GM12865 (cell line): ENCODE data around the gene CUL2.

Experiments
- DNase-seq: peaks from one replicate; pipeline ENCODE4 v3.0.0; 2010; ENCODE audit warnings: low read depth
- H3K4me3 ChIP-seq: 2 replicates; pipeline ENCODE4 v1.5.1; 2011; ENCODE audit warnings: mild to moderate bottlenecking, low read depth, low read length, control low read depth
- CTCF ChIP-seq: IDR thresholded peaks from 2 replicates; pipeline ENCODE4 v1.5.1; 2011; ENCODE audit warnings: low read length, control low read depth, low read depth, inconsistent platforms; ENCODE audit not compliant: insufficient read depth; ENCODE audit errors: missing control alignments

Gene CUL2

GRCh38 chr10:34966040-34966439 lies 124.1 kb downstream of the CUL2 start:
- DNase-seq = no peak
- H3K4me3 ChIP-seq = no peak overlapping the region
- TF ChIP-seq CTCF = no peak

DNA sequence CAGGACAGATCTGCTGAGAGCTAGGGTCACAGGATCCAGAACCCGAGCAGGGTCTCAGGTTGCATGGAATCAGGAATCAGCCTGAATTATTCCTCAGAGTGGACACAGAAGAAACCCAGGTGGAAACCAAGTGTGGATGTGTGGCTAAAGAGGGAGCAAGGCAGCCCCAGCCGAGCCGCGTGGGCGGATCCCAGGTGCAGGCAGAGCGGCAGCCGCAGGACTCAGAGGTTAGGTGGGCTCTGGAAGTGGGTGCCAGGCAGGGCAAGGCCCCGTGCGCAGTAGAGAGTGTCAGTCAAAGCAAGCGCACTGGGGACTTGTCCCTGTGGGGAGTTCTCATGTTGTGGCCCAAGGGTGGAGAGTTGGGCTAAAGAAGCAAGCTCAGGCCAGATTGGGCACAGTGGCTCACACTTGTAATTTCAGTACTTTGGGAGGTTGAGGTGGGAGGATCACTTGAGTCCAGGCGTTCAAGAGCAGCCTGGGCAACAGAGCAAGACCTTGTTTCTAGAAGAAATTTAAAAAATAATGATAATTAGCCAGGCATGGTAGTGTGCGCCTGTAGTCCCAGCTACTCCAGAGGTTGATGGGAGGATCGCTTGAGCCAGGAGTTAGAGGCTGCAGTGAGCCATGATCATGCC lies 125.9 kb downstream of the CUL2 start:
- no peak for TF ChIP-seq CTCF
- no peak for DNase-seq
- H3K4me3 ChIP-seq = no peak overlapping the region

DNA sequence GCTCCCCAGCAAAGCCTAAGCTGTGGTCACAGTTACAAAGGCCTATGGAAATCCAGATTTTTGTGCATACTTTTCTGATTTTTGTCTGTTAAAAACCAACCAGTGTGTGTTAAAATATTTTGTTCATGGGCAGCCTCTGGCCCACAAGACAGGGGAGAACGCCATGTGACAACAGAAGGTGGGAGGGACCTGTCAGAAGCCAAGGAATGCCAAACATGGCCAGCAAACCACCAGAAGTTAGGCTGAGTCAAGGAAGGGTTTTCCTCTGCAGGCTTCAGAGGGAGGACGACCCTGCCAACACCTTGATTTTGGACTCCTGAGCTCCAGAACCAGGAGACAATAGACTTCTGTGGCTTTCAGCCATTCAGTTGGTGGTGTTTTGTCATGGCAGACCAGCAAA lies 127.3 kb downstream of the CUL2 start:
- DNase-seq = no peak
- no peak for TF ChIP-seq CTCF
- no peak overlapping the region for H3K4me3 ChIP-seq

DNA sequence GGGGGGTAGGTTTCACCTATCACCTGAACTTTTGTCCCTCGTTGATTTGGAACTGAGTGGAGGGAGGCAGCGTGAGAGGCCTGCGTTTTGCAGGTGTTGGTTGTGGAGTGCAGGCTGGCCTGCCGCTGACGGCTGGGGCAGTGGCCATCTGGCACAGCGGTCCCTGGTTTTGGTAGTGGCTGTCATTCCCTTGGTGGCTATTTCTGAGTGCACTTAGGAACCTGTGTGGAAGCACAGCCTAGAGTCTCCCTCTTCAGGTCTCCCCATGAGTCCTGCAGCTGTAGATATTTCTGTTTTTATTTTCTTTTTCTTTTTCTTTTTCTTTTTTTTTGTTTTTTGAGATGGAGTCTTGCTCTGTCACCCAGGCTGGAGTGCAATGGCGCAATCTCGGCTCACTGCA lies 129.2 kb downstream of the CUL2 start:
- no peak for TF ChIP-seq CTCF
- no peak for DNase-seq
- no peak overlapping the region for H3K4me3 ChIP-seq

DNA sequence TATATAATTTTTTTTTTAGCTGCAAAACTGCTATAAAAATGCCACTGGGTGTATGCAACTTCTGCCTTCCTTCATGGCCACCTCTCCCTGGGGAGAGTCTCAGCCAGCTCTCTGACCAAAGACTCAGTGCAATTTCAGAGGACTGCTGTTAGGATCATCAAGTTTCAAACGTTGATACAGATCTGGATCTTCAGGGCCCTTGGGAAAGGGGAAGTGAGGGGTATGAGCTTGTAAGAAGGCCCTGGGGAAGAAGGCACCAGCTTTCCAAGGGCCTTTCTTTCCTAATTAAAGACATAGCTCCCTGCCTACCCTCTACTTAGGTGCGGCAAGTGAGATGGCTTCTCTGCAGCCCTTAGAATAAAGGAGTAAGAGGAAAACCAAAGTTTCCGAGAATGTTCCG lies 130.4 kb downstream of the CUL2 start:
- DNase-seq = no peak
- no peak overlapping the region for H3K4me3 ChIP-seq
- no peak for TF ChIP-seq CTCF

GRCh38 chr10:34959321-34959720 lies 130.8 kb downstream of the CUL2 start:
- no peak for TF ChIP-seq CTCF
- H3K4me3 ChIP-seq = no peak overlapping the region
- no peak for DNase-seq
